ENCODE measurements around the gene SLC39A5.
"Not testable (repeated sequence)": the region's sequence is repeated elsewhere in the genome, so short reads cannot be mapped to it uniquely, and the experiment has no call there.

The SLC39A5 gene

GRCh38 chr12:56252649-56253048 is 22.8 kb downstream of the SLC39A5 start:
- DNase-seq = no peak

- no peak for DNase-seq
These were observed 23.2 kb downstream of the SLC39A5 start for GRCh38 chr12:56253091-56253490.

GRCh38 chr12:56255671-56256070 is 25.8 kb downstream of the SLC39A5 start:
- no peak for DNase-seq

GRCh38 chr12:56256326-56256960 is 26.6 kb downstream of the SLC39A5 start:
- no peak for DNase-seq

- DNase-seq = no peak
These were observed 27.2 kb downstream of the SLC39A5 start for GRCh38 chr12:56257071-56257470.

- peak in 1 of 2 experiments; percentile 32 for DNase-seq
These were observed 27.7 kb downstream of the SLC39A5 start for GRCh38 chr12:56257491-56258067.

- DNase-seq = peak; percentile 84 to 88
These were observed 28.4 kb downstream of the SLC39A5 start, which contains the start of gene ANKRD52 for GRCh38 chr12:56258068-56258819. ANKRD52 (minus strand) TSS chr12:56258384; CDS start chr12:56258269, 115 bp downstream.

GRCh38 chr12:56258820-56259183 is 29.0 kb downstream of the SLC39A5 start:
- DNase-seq = no peak

GRCh38 chr12:56260380-56260779 is 30.5 kb downstream of the SLC39A5 start:
- DNase-seq = no peak

- no peak for DNase-seq
These were observed 31.1 kb downstream of the SLC39A5 start for GRCh38 chr12:56260921-56261320.

- no peak for DNase-seq
These were observed 31.8 kb downstream of the SLC39A5 start for GRCh38 chr12:56261503-56262232.

GRCh38 chr12:56262955-56263354 is 33.1 kb downstream of the SLC39A5 start:
- peak; percentile 25 to 32 for DNase-seq

GRCh38 chr12:56266068-56266692 is 36.3 kb downstream of the SLC39A5 start:
- DNase-seq = not testable (repeated sequence)

GRCh38 chr12:56266693-56267442 is 37.0 kb downstream of the SLC39A5 start, which contains the start of gene COQ10A:
COQ10A (plus strand) TSS chr12:56266942; CDS start chr12:56267119, 177 bp downstream.
- DNase-seq = peak; percentile 90 to 91

- DNase-seq = no peak
These were observed 37.7 kb downstream of the SLC39A5 start for GRCh38 chr12:56267443-56268071.

- DNase-seq = no peak
These were observed 41.2 kb downstream of the SLC39A5 start for GRCh38 chr12:56271031-56271430.

- DNase-seq = not testable (repeated sequence)
These were observed 42.6 kb downstream of the SLC39A5 start for GRCh38 chr12:56272468-56272867.

GRCh38 chr12:56274299-56274698 is 44.4 kb downstream of the SLC39A5 start:
- no peak for DNase-seq

- no peak for DNase-seq
These were observed 49.1 kb downstream of the SLC39A5 start for GRCh38 chr12:56278905-56279304.

GRCh38 chr12:56280849-56281248 is 51.0 kb downstream of the SLC39A5 start:
- DNase-seq = no peak

GRCh38 chr12:56282030-56282429 is 52.2 kb downstream of the SLC39A5 start:
- DNase-seq = no peak
